OCI-LY1 (cell line): ENCODE data around the gene BRD4.

Source experiments
- CTCF ChIP-seq: fragments of 200-600 bp; sonication (generic), shearing (Covaris generic); IDR thresholded peaks from 2 replicates; pipeline ENCODE4 v1.5.1; 2017; ENCODE audit warnings: mild to moderate bottlenecking, antibody characterized with exemption, low read length, moderate library complexity, mixed read lengths
- EZH2 ChIP-seq: fragments of 200-600 bp; sonication (generic), shearing (Covaris generic); IDR thresholded peaks from 2 replicates; pipeline ENCODE4 v1.8.0; 2017; ENCODE audit warnings: borderline replicate concordance, mixed run types, mild to moderate bottlenecking, antibody characterized with exemption, low read length, moderate library complexity, mixed read lengths

- TF ChIP-seq CTCF (no peak), EZH2 (no peak)
Measured at GRCh38 chr19:15243236-15243957, 88.9 kb downstream of the BRD4 start.
